ENCODE data around the gene SPEF1. TPM values are rescaled to one million over a fixed set of nuclear protein-coding genes. Genes with fewer than 3 reads are reported as not detected.

SPEF1 gene
- total and polyA plus RNA-seq, 4 experiments from 2014 or later, result 0.15 TPM; not detected in 3

- Mint-ChIP-seq H3K4me1 (peaks cover 3 to 10% (median 8%) of the 10 kb centered on the region in 4 donors), H3K4me3 (no peak overlapping the region), H3K36me3 (peaks cover 12 to 15% of the 10 kb centered on the region in 2 donors), H3K9me3 (no peaks in the 10 kb centered on the region), H3K27me3 (no peaks in the 10 kb centered on the region), H3K27ac (no peak overlapping the region)
- no peaks in the 10 kb centered on the region for H3K27me3 ChIP-seq (ENCODE audit: insufficient read depth, low read length)
- ChIA-PET CTCF (ENCODE audit: partially characterized antibody) (interaction anchor here (0.5 to 5.5 kb wide), 6 partner anchors 9 to 130 kb away, joined by 3 to 30 read pairs (median 4); partner anchors contain the start of gene ADISSP), POLR2A (ENCODE audit: partially characterized antibody) (interaction anchor here (0.8 to 1.2 kb wide), 2 partner anchors 10 to 93 kb away, joined by 3 to 4 read pairs; partner anchors contain the start of gene ADISSP)
- no peaks in the 10 kb centered on the region for H3K4me1 ChIP-seq (ENCODE audit: insufficient read depth, low read length)
- H3K9me3 ChIP-seq (ENCODE audit: control insufficient read depth in 1 of 2, low read length in 2 of 2), result no peaks in the 10 kb centered on the region
- no peaks in the 10 kb centered on the region for H3K36me3 ChIP-seq (ENCODE audit: insufficient read depth, low read length)
- no peak overlapping the region for H3K4me3 ChIP-seq (ENCODE audit: low read length in 2 of 2)
- DNase-seq, result no peak
- H3K27ac ChIP-seq (ENCODE audit: low read depth, low read length), result no peak overlapping the region
- intact Hi-C loops (cut with micrococcal nuclease), result no loop called here
Measured at GRCh38 chr20:3757268-3757667, 24.0 kb downstream of the SPEF1 start.

DNA sequence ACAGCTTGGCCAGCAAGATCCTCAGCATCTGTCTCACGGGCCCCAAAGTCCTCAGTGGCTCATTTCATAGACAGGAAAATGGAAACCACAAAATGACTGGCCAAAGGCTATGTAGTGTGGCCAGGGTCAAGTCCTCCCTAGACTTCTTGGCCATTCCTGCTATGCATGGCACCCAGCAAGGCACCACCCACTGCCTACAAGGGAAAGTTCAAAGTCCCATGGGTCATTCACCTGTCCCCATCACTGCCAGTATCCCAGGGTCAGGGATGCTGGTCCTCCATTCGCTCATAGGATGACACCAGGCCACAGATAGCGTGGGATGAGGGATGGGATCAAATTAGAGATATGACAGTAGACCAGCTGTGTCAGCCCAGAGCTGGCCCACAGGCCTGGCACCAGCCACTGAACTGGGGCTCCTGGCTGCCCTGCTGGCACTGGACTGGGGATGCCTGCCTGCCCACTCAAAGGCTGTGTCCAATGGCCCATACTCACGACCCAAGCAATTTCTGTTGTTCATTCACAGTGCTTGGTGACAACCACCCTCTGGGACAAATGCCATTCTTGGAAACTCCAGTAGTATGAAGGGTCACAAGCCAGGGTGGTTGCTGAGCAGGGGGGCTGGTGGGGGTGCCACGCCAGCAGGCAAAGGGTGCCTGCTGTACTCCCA, 25.3 kb downstream of the SPEF1 start:
- Histone ChIP-seq H3K9me3 (ENCODE audit: control insufficient read depth in 1 of 2, low read length in 2 of 2) (no peaks in the 10 kb centered on the region), H3K27ac (ENCODE audit: low read depth, low read length) (no peak overlapping the region), H3K4me3 (ENCODE audit: low read length in 2 of 2) (no peak overlapping the region), H3K27me3 (ENCODE audit: insufficient read depth, low read length) (no peaks in the 10 kb centered on the region), H3K4me1 (ENCODE audit: insufficient read depth, low read length) (no peaks in the 10 kb centered on the region), H3K36me3 (ENCODE audit: insufficient read depth, low read length) (no peaks in the 10 kb centered on the region)
- CTCF ChIA-PET (ENCODE audit: partially characterized antibody), result interaction anchor here (0.7 to 6.2 kb wide), 7 partner anchors 11 to 99 kb away, joined by 3 to 64 read pairs (median 5); partner anchors contain the start of gene ADISSP
- no peak overlapping the region for H3K27ac Mint-ChIP-seq
- POLR2A ChIA-PET (ENCODE audit: partially characterized antibody), result no interaction called here
- intact Hi-C loops (cut with micrococcal nuclease), result no loop called here
- H3K27me3 Mint-ChIP-seq, result no peaks in the 10 kb centered on the region
- no peaks in the 10 kb centered on the region for H3K9me3 Mint-ChIP-seq
- no peak for DNase-seq
- peaks cover 8 to 15% of the 10 kb centered on the region in 2 donors for H3K36me3 Mint-ChIP-seq
- peaks cover 3 to 14% (median 11%) of the 10 kb centered on the region in 4 donors for H3K4me1 Mint-ChIP-seq
- no peak overlapping the region for H3K4me3 Mint-ChIP-seq

DNA sequence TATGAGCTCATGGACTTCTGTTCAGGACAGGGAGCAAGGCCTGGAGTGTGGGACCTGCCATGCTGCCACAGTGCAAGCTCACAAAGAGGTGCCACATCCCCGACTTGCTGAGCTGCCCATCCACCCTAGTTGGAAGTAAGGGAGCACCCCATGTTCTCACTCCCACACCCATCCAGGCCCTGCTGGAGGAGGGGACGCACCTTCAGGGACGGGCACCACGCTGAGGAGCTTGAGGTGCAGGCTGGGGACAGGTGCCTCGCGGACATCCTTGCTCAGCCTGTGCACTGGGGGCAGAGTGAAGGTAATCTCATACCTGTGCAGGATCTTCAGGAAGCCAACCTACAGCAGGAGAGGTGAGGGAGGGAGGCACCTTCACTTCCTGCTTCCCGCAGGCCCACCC, 26.0 kb downstream of the SPEF1 start:
- H3K36me3 Mint-ChIP-seq, result peaks cover 8 to 13% of the 10 kb centered on the region in 2 donors
- H3K27ac Mint-ChIP-seq, result no peak overlapping the region
- Histone ChIP-seq H3K36me3 (ENCODE audit: insufficient read depth, low read length) (no peaks in the 10 kb centered on the region), H3K27ac (ENCODE audit: low read depth, low read length) (no peak overlapping the region), H3K4me1 (ENCODE audit: insufficient read depth, low read length) (no peaks in the 10 kb centered on the region), H3K9me3 (ENCODE audit: control insufficient read depth in 1 of 2, low read length in 2 of 2) (no peaks in the 10 kb centered on the region), H3K4me3 (ENCODE audit: low read length in 2 of 2) (no peak overlapping the region), H3K27me3 (ENCODE audit: insufficient read depth, low read length) (no peaks in the 10 kb centered on the region)
- H3K4me3 Mint-ChIP-seq, result no peak overlapping the region
- H3K9me3 Mint-ChIP-seq, result no peaks in the 10 kb centered on the region
- H3K27me3 Mint-ChIP-seq, result no peaks in the 10 kb centered on the region
- ChIA-PET CTCF (ENCODE audit: partially characterized antibody) (interaction anchor here (0.7 to 6.2 kb wide), 8 partner anchors 10 to 330 kb away, joined by 3 to 64 read pairs (median 4); partner anchors contain the start of genes ADISSP and AP5S1), POLR2A (ENCODE audit: partially characterized antibody) (no interaction called here)
- intact Hi-C loops (cut with micrococcal nuclease), result no loop called here
- peaks cover 3 to 15% (median 13%) of the 10 kb centered on the region in 4 donors for H3K4me1 Mint-ChIP-seq
- no peak for DNase-seq

DNA sequence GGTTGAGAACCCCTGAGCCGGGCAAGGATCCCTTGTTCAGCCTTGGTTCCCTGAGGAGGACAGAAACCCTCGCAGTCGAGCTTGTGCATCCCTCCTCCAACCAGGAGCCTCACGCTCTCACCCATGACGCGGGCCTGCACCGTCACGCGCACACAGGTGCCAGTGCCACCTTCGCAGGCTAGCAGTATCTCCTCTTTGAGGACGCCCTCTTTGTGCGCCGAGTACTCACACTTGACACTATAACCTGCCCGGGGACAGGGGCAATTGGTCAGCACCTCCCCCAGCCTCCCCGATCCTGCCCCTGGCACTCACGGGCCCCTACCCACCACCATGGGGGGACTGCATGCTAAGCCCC, 27.0 kb downstream of the SPEF1 start:
- H3K36me3 ChIP-seq (ENCODE audit: insufficient read depth, low read length), result no peaks in the 10 kb centered on the region
- DNase-seq, result no peak
- Mint-ChIP-seq H3K27me3 (no peaks in the 10 kb centered on the region), H3K9me3 (no peaks in the 10 kb centered on the region), H3K4me3 (no peak overlapping the region), H3K27ac (no peak overlapping the region), H3K4me1 (peaks cover 2 to 14% (median 12%) of the 10 kb centered on the region in 4 donors), H3K36me3 (peaks cover 8 to 13% of the 10 kb centered on the region in 2 donors)
- no peaks in the 10 kb centered on the region for H3K4me1 ChIP-seq (ENCODE audit: insufficient read depth, low read length)
- ChIA-PET POLR2A (ENCODE audit: partially characterized antibody) (no interaction called here), CTCF (ENCODE audit: partially characterized antibody) (interaction anchor here (1.0 to 6.2 kb wide), 6 partner anchors 12 to 101 kb away, joined by 3 to 64 read pairs (median 6); partner anchors contain the start of genes ADISSP and AP5S1)
- H3K9me3 ChIP-seq (ENCODE audit: control insufficient read depth in 1 of 2, low read length in 2 of 2), result no peaks in the 10 kb centered on the region
- no peaks in the 10 kb centered on the region for H3K27me3 ChIP-seq (ENCODE audit: insufficient read depth, low read length)
- no peak overlapping the region for H3K27ac ChIP-seq (ENCODE audit: low read depth, low read length)
- intact Hi-C loops (cut with micrococcal nuclease), result no loop called here
- H3K4me3 ChIP-seq (ENCODE audit: low read length in 2 of 2), result no peak overlapping the region

GRCh38 chr20:3753501-3754275, 27.6 kb downstream of the SPEF1 start:
- ChIA-PET CTCF (ENCODE audit: partially characterized antibody) (interaction anchor here (0.6 to 6.2 kb wide), 14 partner anchors 11 to 339 kb away, joined by 3 to 64 read pairs (median 3); partner anchors contain the start of genes ADISSP and AP5S1), POLR2A (ENCODE audit: partially characterized antibody) (interaction anchor here (0.8 to 1.8 kb wide), 4 partner anchors 14 to 332 kb away, joined by 3 to 9 read pairs (median 4); partner anchors contain the start of genes ADISSP and AP5S1)
- H3K27me3 ChIP-seq (ENCODE audit: insufficient read depth, low read length), result no peaks in the 10 kb centered on the region
- Mint-ChIP-seq H3K36me3 (peaks cover 8 to 13% of the 10 kb centered on the region in 2 donors), H3K9me3 (no peaks in the 10 kb centered on the region), H3K4me1 (peaks cover 2 to 14% (median 12%) of the 10 kb centered on the region in 4 donors), H3K4me3 (no peak overlapping the region), H3K27ac (peak overlapping the region in 2 of 7 donors; percentile 53 to 55), H3K27me3 (peaks cover 0 to 1% of the 10 kb centered on the region in 2 donors)
- no peaks in the 10 kb centered on the region for H3K36me3 ChIP-seq (ENCODE audit: insufficient read depth, low read length)
- no peak overlapping the region for H3K27ac ChIP-seq (ENCODE audit: low read depth, low read length)
- no peaks in the 10 kb centered on the region for H3K4me1 ChIP-seq (ENCODE audit: insufficient read depth, low read length)
- intact Hi-C loops (cut with micrococcal nuclease), result loop anchor here (1.0 kb wide), 5 partner anchors 15 to 332 kb away; partner anchors contain the start of genes AP5S1 and SPEF1
- no peak for DNase-seq
- no peak overlapping the region for H3K4me3 ChIP-seq (ENCODE audit: low read length in 2 of 2)
- H3K9me3 ChIP-seq (ENCODE audit: control insufficient read depth in 1 of 2, low read length in 2 of 2), result no peaks in the 10 kb centered on the region

GRCh38 chr20:3753098-3753497, 28.1 kb downstream of the SPEF1 start:
- Histone ChIP-seq H3K36me3 (ENCODE audit: insufficient read depth, low read length) (no peaks in the 10 kb centered on the region), H3K27me3 (ENCODE audit: insufficient read depth, low read length) (no peaks in the 10 kb centered on the region), H3K9me3 (ENCODE audit: control insufficient read depth in 1 of 2, low read length in 2 of 2) (no peaks in the 10 kb centered on the region), H3K4me3 (ENCODE audit: low read length in 2 of 2) (no peak overlapping the region), H3K4me1 (ENCODE audit: insufficient read depth, low read length) (no peaks in the 10 kb centered on the region), H3K27ac (ENCODE audit: low read depth, low read length) (no peak overlapping the region)
- peak overlapping the region in 3 of 7 donors; percentile 55 to 84 (median 77) for H3K27ac Mint-ChIP-seq
- peaks cover 0 to 2% of the 10 kb centered on the region in 2 donors for H3K27me3 Mint-ChIP-seq
- intact Hi-C loops (cut with micrococcal nuclease), result loop anchor here (1.0 kb wide), 5 partner anchors 15 to 332 kb away; partner anchors contain the start of genes AP5S1 and SPEF1
- no peaks in the 10 kb centered on the region for H3K9me3 Mint-ChIP-seq
- CTCF ChIA-PET (ENCODE audit: partially characterized antibody), result interaction anchor here (0.5 to 6.2 kb wide), 12 partner anchors 10 to 450 kb away, joined by 3 to 64 read pairs (median 4); partner anchors contain the start of genes ADISSP and AP5S1
- peaks cover 6 to 10% of the 10 kb centered on the region in 2 donors for H3K36me3 Mint-ChIP-seq
- peak overlapping the region in 1 of 8 donors; percentile 17 for H3K4me3 Mint-ChIP-seq
- peak; percentile 51 to 61 (median 57) for DNase-seq
- peaks cover 2 to 14% (median 12%) of the 10 kb centered on the region in 4 donors for H3K4me1 Mint-ChIP-seq
- POLR2A ChIA-PET (ENCODE audit: partially characterized antibody), result interaction anchor here (0.7 to 1.8 kb wide), 5 partner anchors 15 to 332 kb away, joined by 3 to 9 read pairs (median 4); partner anchors contain the start of genes ADISSP and AP5S1
